Transverse colon (tissue), 4 donors: ENCODE measurements around the gene GNB1. TPM values are rescaled to one million over a fixed set of nuclear protein-coding genes. Genes with fewer than 3 reads are reported as not detected.
"Not testable (repeated sequence)": the region's sequence is repeated elsewhere in the genome, so short reads cannot be mapped to it uniquely, and the experiment has no call there.

Experiments
- DNase-seq: peaks from one replicate; pipeline ENCODE4 v3.0.0-alpha.2; 2019
- H3K27ac ChIP-seq, 4 donors: fragments of 200-600 bp; sonication (generic); 2 replicates each; pipeline ENCODE4 v1.5.1; 2016 to 2018; ENCODE audit warnings: inconsistent platforms in 4 of 4
- H3K27me3 ChIP-seq: fragments of 200-600 bp; sonication (generic); 2 replicates; pipeline ENCODE4 v1.5.1; 2017; ENCODE audit warnings: inconsistent platforms
- H3K36me3 ChIP-seq, 4 donors: fragments of 200-600 bp; sonication (generic); 2 replicates each; pipeline ENCODE4 v1.5.1; 2017 to 2019; ENCODE audit warnings: inconsistent platforms in 4 of 4
- H3K4me1 ChIP-seq, 4 donors: fragments of 200-600 bp; sonication (generic); 2 replicates each; pipeline ENCODE4 v1.5.1; 2017 to 2020; ENCODE audit warnings: inconsistent platforms in 4 of 4
- H3K4me3 ChIP-seq, 4 donors: fragments of 200-600 bp; sonication (generic); 1 replicate in 1 of 4; 2 replicates in 3 of 4; pipeline versions ENCODE4 v1.5.1 to v1.6.1; 2017 to 2019; ENCODE audit warnings: inconsistent platforms in 4 of 4
- H3K9me3 ChIP-seq, 2 donors: fragments of 200-600 bp; sonication (generic); 2 replicates each; pipeline ENCODE4 v1.5.1; 2017 to 2019; ENCODE audit warnings: inconsistent platforms in 2 of 2
- EP300 ChIP-seq: sonication (generic); formaldehyde crosslinking; IDR thresholded peaks from one replicate; pipeline ENCODE4 v1.6.1; 2017; ENCODE audit warnings: antibody characterized with exemption, low read depth
- POLR2A ChIP-seq: fragments of 450-650 bp; IDR thresholded peaks from one replicate; pipeline ENCODE4 v1.6.1; 2016; ENCODE audit warnings: antibody characterized with exemption, mild to moderate bottlenecking, moderate library complexity
- POLR2AphosphoS5 ChIP-seq, 3 donors: sonication (generic); formaldehyde crosslinking; IDR thresholded peaks; one replicate each; pipeline ENCODE4 v1.6.1; 2016; ENCODE audit warnings: antibody characterized with exemption in 3 of 3
- WGBS, 2 donors: methylation state at CpG; one replicate each; pipeline ENCODE4 v1.1.5; 2018; ENCODE audit warnings: low coverage in 1 of 2; 5-methylcytosine and 5-hydroxymethylcytosine counted together
- in situ Hi-C, 4 donors: fragments of 200-750 bp; cut with MboI; loops; one replicate each; pipeline versions ENCODE4 v1.15.0 to v1.15.1; 2017; ENCODE audit warnings: low sequenced_read_pairs in 3 of 4, low pct_ligation_motif_present in 1 of 4, low pct_unique_long_range_greater_than_20kb in 1 of 4
- intact Hi-C: fragments of 100-400 bp; cut with DNase I; formaldehyde crosslinking; loops from one replicate; pipeline ENCODE4 v1.15.1; 2023; ENCODE audit warnings: low total_unique reads
- total RNA-seq, 4 donors: library from RNA; depleted of rRNA; stranded (reverse); fragments of >200 nt; gene quantifications; one replicate each; pipeline ENCODE4 v1.1.0, GENCODE V29; 2016
- TF ChIP-seq, protein P1 (sequence below), 5 experiments: fragments of 200-600 bp in 3 of 5; fragments of 450-650 bp in 2 of 5; sonication (generic) in 3 of 5; IDR thresholded peaks; 1 replicate in 2 of 5; 2 replicates in 3 of 5; pipeline ENCODE4 v1.5.1; 2016 to 2017; ENCODE audit warnings: antibody characterized with exemption in 5 of 5, inconsistent platforms in 3 of 5, mild to moderate bottlenecking in 2 of 5, moderate library complexity in 1 of 5

The GNB1 gene
- total RNA-seq, 4 donors from 2014 or later = 123 to 191 (median 174) TPM

DNA sequence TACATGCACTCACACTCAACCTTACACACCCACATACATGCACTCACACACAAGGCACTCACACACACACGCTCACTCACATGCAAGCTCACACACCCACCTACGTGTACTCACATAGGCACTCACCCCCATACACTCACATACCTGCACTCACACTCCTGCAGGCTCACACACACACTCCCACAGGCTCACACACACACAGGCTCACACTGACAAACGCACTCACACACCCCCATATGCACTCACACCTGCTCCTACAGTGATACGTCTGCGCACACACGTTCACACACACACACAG lies 47.3 kb upstream of the GNB1 start:
- intact Hi-C loops = no loop called here
- Histone ChIP-seq H3K4me1 (peaks cover 0 to 7% (median 5%) of the 10 kb centered on the region in 4 donors), H3K36me3 (no peaks in the 10 kb centered on the region), H3K4me3 (no peak overlapping the region), H3K27ac (no peak overlapping the region), H3K27me3 (peaks cover 27% of the 10 kb centered on the region), H3K9me3 (no peaks in the 10 kb centered on the region)
- DNase-seq = no peak
- 73 to 92% methylated on average over 2 to 6 of the region's 6 CpGs for WGBS, 2 donors
- TF ChIP-seq POLR2AphosphoS5 (IDR thresholded peaks at IDR 0.05) = no peak
- TF ChIP-seq, protein P1, sequence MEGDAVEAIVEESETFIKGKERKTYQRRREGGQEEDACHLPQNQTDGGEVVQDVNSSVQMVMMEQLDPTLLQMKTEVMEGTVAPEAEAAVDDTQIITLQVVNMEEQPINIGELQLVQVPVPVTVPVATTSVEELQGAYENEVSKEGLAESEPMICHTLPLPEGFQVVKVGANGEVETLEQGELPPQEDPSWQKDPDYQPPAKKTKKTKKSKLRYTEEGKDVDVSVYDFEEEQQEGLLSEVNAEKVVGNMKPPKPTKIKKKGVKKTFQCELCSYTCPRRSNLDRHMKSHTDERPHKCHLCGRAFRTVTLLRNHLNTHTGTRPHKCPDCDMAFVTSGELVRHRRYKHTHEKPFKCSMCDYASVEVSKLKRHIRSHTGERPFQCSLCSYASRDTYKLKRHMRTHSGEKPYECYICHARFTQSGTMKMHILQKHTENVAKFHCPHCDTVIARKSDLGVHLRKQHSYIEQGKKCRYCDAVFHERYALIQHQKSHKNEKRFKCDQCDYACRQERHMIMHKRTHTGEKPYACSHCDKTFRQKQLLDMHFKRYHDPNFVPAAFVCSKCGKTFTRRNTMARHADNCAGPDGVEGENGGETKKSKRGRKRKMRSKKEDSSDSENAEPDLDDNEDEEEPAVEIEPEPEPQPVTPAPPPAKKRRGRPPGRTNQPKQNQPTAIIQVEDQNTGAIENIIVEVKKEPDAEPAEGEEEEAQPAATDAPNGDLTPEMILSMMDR (IDR thresholded peaks at IDR 0.05) = no peak
- no peak for TF ChIP-seq EP300
- no peak for TF ChIP-seq POLR2A
- in situ Hi-C loops = no loop called here

- peaks cover 0 to 5% (median 2%) of the 10 kb centered on the region in 4 donors for H3K4me1 ChIP-seq
- H3K27ac ChIP-seq = no peak overlapping the region
- no peaks in the 10 kb centered on the region for H3K36me3 ChIP-seq
- no peak overlapping the region for H3K4me3 ChIP-seq
- in situ Hi-C loops (no loop called here), intact Hi-C loops (no loop called here)
- peaks cover 22% of the 10 kb centered on the region for H3K27me3 ChIP-seq
- H3K9me3 ChIP-seq = no peaks in the 10 kb centered on the region
- TF ChIP-seq EP300 (no peak), POLR2A (no peak), POLR2AphosphoS5 (IDR thresholded peaks at IDR 0.05) (no peak)
- TF ChIP-seq, protein P1 (IDR thresholded peaks at IDR 0.05) = no peak
- 69 to 93% methylated on average over 2 to 16 of the region's 16 CpGs for WGBS, 2 donors
- DNase-seq = no peak
These were observed 46.8 kb upstream of the GNB1 start for GRCh38 chr1:1937549-1938275.

DNA sequence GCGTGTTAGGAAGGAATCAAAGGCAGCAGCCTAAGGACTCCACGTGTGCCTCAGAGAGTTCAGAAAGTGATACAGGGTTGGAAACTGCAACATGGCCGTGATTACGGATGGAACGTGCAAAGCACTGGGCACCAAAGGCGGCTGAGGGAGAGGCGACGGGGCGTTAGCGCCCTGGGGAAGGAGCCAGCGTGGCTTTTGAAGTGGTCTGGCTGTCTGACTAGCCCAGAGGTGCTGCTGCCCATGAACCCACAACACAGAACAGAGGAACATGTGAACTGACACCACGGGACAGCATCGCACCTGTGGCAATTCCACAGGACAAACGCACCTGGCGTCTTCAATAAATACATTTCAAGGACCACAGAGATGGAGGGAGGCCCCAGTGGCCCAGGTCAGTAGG lies 46.2 kb upstream of the GNB1 start:
- Histone ChIP-seq H3K4me1 (peaks cover 0 to 2% (median 0%) of the 10 kb centered on the region in 4 donors), H3K27me3 (peaks cover 15% of the 10 kb centered on the region), H3K9me3 (no peaks in the 10 kb centered on the region), H3K36me3 (no peaks in the 10 kb centered on the region), H3K4me3 (no peak overlapping the region), H3K27ac (no peak overlapping the region)
- TF ChIP-seq, protein P1 (IDR thresholded peaks at IDR 0.05) = no peak
- TF ChIP-seq POLR2A (no peak), EP300 (no peak), POLR2AphosphoS5 (IDR thresholded peaks at IDR 0.05) (no peak)
- intact Hi-C loops (no loop called here), in situ Hi-C loops (no loop called here)
- DNase-seq = no peak
- 45 to 59% methylated on average over 2 to 15 of the region's 15 CpGs for WGBS, 2 donors

GRCh38 chr1:1934848-1935247 lies 44.0 kb upstream of the GNB1 start:
- in situ Hi-C loops, H3K27ac ChIP-seq, H3K27me3 ChIP-seq, DNase-seq, intact Hi-C loops, H3K4me3 ChIP-seq, H3K36me3 ChIP-seq, H3K4me1 ChIP-seq, H3K9me3 ChIP-seq: not testable (repeated sequence)
- 74 to 92% methylated on average over 5 of the region's 21 CpGs for WGBS, 2 donors
